SHP77 (cell line): Measurements from ENCODE around the gene TMEM170A.
"Not testable (repeated sequence)": the region's sequence is repeated elsewhere in the genome, so short reads cannot be mapped to it uniquely, and the experiment has no call there.

Experiments used
- DNase-seq, 2 experiments: peaks; one replicate each; lab custom pipeline; 2025; lab: John Stamatoyannopoulos, UW

Gene TMEM170A

GRCh38 chr16:75452464-75453190 is 11.9 kb downstream of the TMEM170A start:
- no peak for DNase-seq

- DNase-seq, result no peak
Measured at GRCh38 chr16:75446416-75446815, 18.1 kb downstream of the TMEM170A start.

- no peak for DNase-seq
Measured at GRCh38 chr16:75445298-75445697, 19.2 kb downstream of the TMEM170A start.

- DNase-seq, result no peak
Measured at GRCh38 chr16:75443298-75443697, 21.2 kb downstream of the TMEM170A start.

GRCh38 chr16:75433732-75434413 is 30.6 kb downstream of the TMEM170A start:
- DNase-seq, result peak; percentile 79 to 89

- DNase-seq, result peak; percentile 94 to 97
Measured at GRCh38 chr16:75432828-75433731, 31.4 kb downstream of the TMEM170A start, which contains the start of gene CFDP1. Gene CFDP1, minus strand, starts transcription at chr16:75433503. Its CDS starts 151 bp downstream, at chr16:75433352.

GRCh38 chr16:75429621-75430403 is 34.7 kb downstream of the TMEM170A start:
- DNase-seq, result no peak

GRCh38 chr16:75426524-75426923 is 38.0 kb downstream of the TMEM170A start:
- DNase-seq, result not testable (repeated sequence)

GRCh38 chr16:75424105-75424762 is 40.3 kb downstream of the TMEM170A start:
- not testable (repeated sequence) for DNase-seq

GRCh38 chr16:75423723-75424104 is 40.8 kb downstream of the TMEM170A start:
- no peak for DNase-seq

GRCh38 chr16:75421820-75422126 is 42.7 kb downstream of the TMEM170A start:
- no peak for DNase-seq

- DNase-seq, result no peak
Measured at GRCh38 chr16:75420987-75421819, 43.3 kb downstream of the TMEM170A start.

- no peak for DNase-seq
Measured at GRCh38 chr16:75416904-75417565, 47.5 kb downstream of the TMEM170A start.

- no peak for DNase-seq
Measured at GRCh38 chr16:75415169-75415905, 49.2 kb downstream of the TMEM170A start.

- no peak for DNase-seq
Measured at GRCh38 chr16:75413951-75414350, 50.5 kb downstream of the TMEM170A start.

- no peak for DNase-seq
Measured at GRCh38 chr16:75406943-75407342, 57.5 kb downstream of the TMEM170A start.

GRCh38 chr16:75402821-75403475 is 61.5 kb downstream of the TMEM170A start:
- DNase-seq, result peak; percentile 9 to 20

- DNase-seq, result no peak
Measured at GRCh38 chr16:75402159-75402820, 62.2 kb downstream of the TMEM170A start.
